ENCODE data around the gene HDAC8. TPM values are rescaled to one million over a fixed set of nuclear protein-coding genes. Genes with fewer than 3 reads are reported as not detected.

The HDAC8 gene
- total RNA-seq, 1 experiment from 2014 or later = 33.5 TPM

GRCh38 chrX:72366701-72367454 is 205.8 kb downstream of the HDAC8 start:
- Histone ChIP-seq H3K27ac (ENCODE audit: low read length) (no peak overlapping the region), H3K4me3 (ENCODE audit: low read depth in 2 of 2, low read length in 2 of 2) (no peak overlapping the region), H3K4me1 (ENCODE audit: control insufficient read depth, insufficient read depth, low read length) (no peaks in the 10 kb centered on the region), H3K9me3 (ENCODE audit: control insufficient read depth, insufficient read depth, low read depth, low read length) (no peaks in the 10 kb centered on the region), H3K36me3 (ENCODE audit: control insufficient read depth, insufficient read depth, low read length) (no peaks in the 10 kb centered on the region), H3K27me3 (ENCODE audit: control insufficient read depth, insufficient read depth, low read length) (no peaks in the 10 kb centered on the region)
- BruUV-seq (replicated peaks) = no TSS peak
- in situ Hi-C loops (cut with HindIII; ENCODE audit: low pct_unique_long_range_greater_than_20kb, low sequenced_read_pairs) = no loop called here
- ChIA-PET POLR2A (no interaction called here), CTCF (no interaction called here)
- ATAC-seq (no peak), DNase-seq (ENCODE audit: low read depth, low spot score) (no peak)
- intact Hi-C loops (cut with micrococcal nuclease; ENCODE audit: unreplicated experiment) = no loop called here
- TF ChIP-seq POLR2AphosphoS5 (IDR thresholded peaks at IDR 0.05; ENCODE audit: low read depth, low read length) (no peak), SIN3A (IDR thresholded peaks at IDR 0.05; ENCODE audit: borderline replicate concordance, insufficient read depth, low read depth, low read length) (no peak), REST (IDR thresholded peaks at IDR 0.05; ENCODE audit: insufficient read depth in 1 of 2, low read depth in 2 of 2, low read length in 1 of 2) (no peak), CTCF (IDR thresholded peaks at IDR 0.05) (no peak), TCF7L2 (IDR thresholded peaks at IDR 0.05; ENCODE audit: low read depth, low read length) (no peak)

GRCh38 chrX:72366178-72366577 is 206.5 kb downstream of the HDAC8 start:
- H3K36me3 ChIP-seq (ENCODE audit: control insufficient read depth, insufficient read depth, low read length) = no peaks in the 10 kb centered on the region
- H3K4me3 ChIP-seq (ENCODE audit: low read depth in 2 of 2, low read length in 2 of 2) = no peak overlapping the region
- in situ Hi-C loops (cut with HindIII; ENCODE audit: low pct_unique_long_range_greater_than_20kb, low sequenced_read_pairs) = no loop called here
- no peaks in the 10 kb centered on the region for H3K4me1 ChIP-seq (ENCODE audit: control insufficient read depth, insufficient read depth, low read length)
- DNase-seq (ENCODE audit: low read depth, low spot score) = no peak
- no peaks in the 10 kb centered on the region for H3K27me3 ChIP-seq (ENCODE audit: control insufficient read depth, insufficient read depth, low read length)
- BruUV-seq (replicated peaks) = no TSS peak
- CTCF ChIA-PET = no interaction called here
- TF ChIP-seq CTCF (IDR thresholded peaks at IDR 0.05) (no peak), POLR2AphosphoS5 (IDR thresholded peaks at IDR 0.05; ENCODE audit: low read depth, low read length) (no peak), TCF7L2 (IDR thresholded peaks at IDR 0.05; ENCODE audit: low read depth, low read length) (no peak), REST (IDR thresholded peaks at IDR 0.05; ENCODE audit: insufficient read depth in 1 of 2, low read depth in 2 of 2, low read length in 1 of 2) (no peak), SIN3A (IDR thresholded peaks at IDR 0.05; ENCODE audit: borderline replicate concordance, insufficient read depth, low read depth, low read length) (no peak)
- no peaks in the 10 kb centered on the region for H3K9me3 ChIP-seq (ENCODE audit: control insufficient read depth, insufficient read depth, low read depth, low read length)
- POLR2A ChIA-PET = no interaction called here
- intact Hi-C loops (cut with micrococcal nuclease; ENCODE audit: unreplicated experiment) = no loop called here
- no peak overlapping the region for H3K27ac ChIP-seq (ENCODE audit: low read length)
- ATAC-seq = no peak
